ENCODE data around the gene AHCYL2. TPM values are rescaled to one million over a fixed set of nuclear protein-coding genes. Genes with fewer than 3 reads are reported as not detected.
"Not testable (repeated sequence)": the region's sequence is repeated elsewhere in the genome, so short reads cannot be mapped to it uniquely, and the experiment has no call there.

The AHCYL2 gene
- total RNA-seq, 1 donor from 2014 or later, result 106 TPM

- ATAC-seq (peak; percentile 19), DNase-seq (no peak)
- H3K4me1 ChIP-seq, result peaks cover 7% of the 10 kb centered on the region
- H3K27ac ChIP-seq, result no peak overlapping the region
- H3K36me3 ChIP-seq, result no peaks in the 10 kb centered on the region
- no peaks in the 10 kb centered on the region for H3K9me3 ChIP-seq
- H3K4me3 ChIP-seq, result no peak overlapping the region
- TF ChIP-seq CTCF (IDR thresholded peaks at IDR 0.05), result no peak
- intact Hi-C loops (cut with DNase I), result no loop called here
- peaks cover 12% of the 10 kb centered on the region for H3K27me3 ChIP-seq
Observed at GRCh38 chr7:129438839-129439651, 214.2 kb downstream of the AHCYL2 start.

- intact Hi-C loops (cut with DNase I), result no loop called here
- no peak for DNase-seq
- Histone ChIP-seq H3K36me3 (no peaks in the 10 kb centered on the region), H3K4me3 (no peak overlapping the region), H3K4me1 (peaks cover under 1% of the 10 kb centered on the region), H3K9me3 (no peaks in the 10 kb centered on the region), H3K27me3 (peaks cover 12% of the 10 kb centered on the region), H3K27ac (no peak overlapping the region)
- TF ChIP-seq CTCF (IDR thresholded peaks at IDR 0.05), result no peak
- no peak for ATAC-seq
Observed at GRCh38 chr7:129439963-129440625, 215.3 kb downstream of the AHCYL2 start.

DNA sequence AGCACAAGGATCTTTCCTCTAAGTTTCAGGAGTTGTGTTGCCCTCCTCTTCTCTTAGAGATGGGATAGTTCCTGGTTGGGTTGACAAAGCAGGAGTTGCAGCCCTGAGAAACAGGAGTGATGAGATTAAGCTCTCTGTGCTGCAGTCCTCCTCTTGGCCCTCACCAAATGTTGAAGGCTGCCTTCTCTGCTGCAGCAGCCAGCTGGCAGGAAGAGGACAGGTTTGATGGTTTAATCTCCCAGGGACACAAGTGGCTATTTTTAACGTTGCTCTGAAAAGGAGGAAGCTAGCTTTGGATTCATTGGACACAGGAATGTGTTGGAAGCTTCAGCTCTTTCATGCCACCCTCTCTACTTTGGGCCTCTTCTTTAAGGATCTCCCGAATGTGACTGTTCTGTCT is 218.8 kb downstream of the AHCYL2 start:
- peaks cover 9% of the 10 kb centered on the region for H3K9me3 ChIP-seq
- H3K4me3 ChIP-seq, result no peak overlapping the region
- no peak for ATAC-seq
- no peaks in the 10 kb centered on the region for H3K36me3 ChIP-seq
- DNase-seq, result no peak
- H3K27ac ChIP-seq, result no peak overlapping the region
- TF ChIP-seq CTCF (IDR thresholded peaks at IDR 0.05), result no peak
- intact Hi-C loops (cut with DNase I), result no loop called here
- no peaks in the 10 kb centered on the region for H3K4me1 ChIP-seq
- no peaks in the 10 kb centered on the region for H3K27me3 ChIP-seq

GRCh38 chr7:129444776-129445175 is 219.9 kb downstream of the AHCYL2 start:
- H3K27me3 ChIP-seq; H3K9me3 ChIP-seq; H3K4me3 ChIP-seq; H3K36me3 ChIP-seq; H3K4me1 ChIP-seq; intact Hi-C loops (cut with DNase I); H3K27ac ChIP-seq; ATAC-seq; DNase-seq: not testable (repeated sequence)

- H3K36me3 ChIP-seq; H3K4me3 ChIP-seq; ATAC-seq; DNase-seq; H3K27me3 ChIP-seq; H3K27ac ChIP-seq; intact Hi-C loops (cut with DNase I); H3K4me1 ChIP-seq; H3K9me3 ChIP-seq: not testable (repeated sequence)
Observed at GRCh38 chr7:129446925-129447324, 222.1 kb downstream of the AHCYL2 start.

GRCh38 chr7:129447445-129447844 is 222.6 kb downstream of the AHCYL2 start:
- ATAC-seq, result not testable (repeated sequence)

GRCh38 chr7:129448608-129449007 is 223.8 kb downstream of the AHCYL2 start:
- H3K36me3 ChIP-seq; H3K4me1 ChIP-seq; DNase-seq; H3K4me3 ChIP-seq; ATAC-seq; H3K9me3 ChIP-seq; intact Hi-C loops (cut with DNase I); H3K27ac ChIP-seq; H3K27me3 ChIP-seq: not testable (repeated sequence)

More at GRCh38 chr7:129447445-129447844, 222.6 kb downstream of the AHCYL2 start:
- H3K9me3 ChIP-seq; DNase-seq; intact Hi-C loops (cut with DNase I); H3K36me3 ChIP-seq; H3K4me1 ChIP-seq; H3K27ac ChIP-seq; H3K4me3 ChIP-seq; H3K27me3 ChIP-seq: not testable (repeated sequence)

Data from upper lobe of right lung (tissue), 1 donor.